Left cardiac atrium (tissue), 4 donors: ENCODE measurements around the gene WSCD1. TPM values are rescaled to one million over a fixed set of nuclear protein-coding genes. Genes with fewer than 3 reads are reported as not detected.

Experiments used
- ATAC-seq, 2 donors: fragments of 200-7000 bp; cut with Tn5 transposase; one replicate each; pipeline ENCODE4 v1.9.1; 2020; ENCODE audit warnings: mild to moderate bottlenecking in 2 of 2, moderate library complexity in 2 of 2
- DNase-seq: peaks from one replicate; pipeline ENCODE4 v3.0.0-alpha.2; 2020
- intact Hi-C, 2 donors: fragments of 100-400 bp; cut with DNase I; formaldehyde crosslinking; loops; one replicate each; pipeline versions ENCODE4 v1.14.1 to v1.15.1; 2022 to 2023
- total RNA-seq, 2 donors: library from RNA; stranded (reverse); fragmentation: NEBNext Ultra II Directional; extraction: Animal tissue kit (Norgen Biotek cat#: 25700); gene quantifications; one replicate each; pipeline ENCODE4 v1.2.1, GENCODE V29; 2021
- donor health status: DM: no; HTN: yes; CAD: no.
- donor health status: DM: no; HTN: yes; CAD: no; lungs with severe emphysema.
- donor health status: DM: yes; HTN: yes; CAD: no.
- donor health status: Dilated cardiomyopathy.

Gene WSCD1
- total RNA-seq, 2 donors from 2014 or later = 2.6 to 10.1 TPM

GRCh38 chr17:6079155-6079888 lies 9.1 kb downstream of the WSCD1 start:
- intact Hi-C loops = loop anchor here in 1 of 2 donors (10.0 kb wide), 1 partner anchor 335 kb away; no protein-coding TSS in a partner anchor
- DNase-seq (no peak), ATAC-seq (no peak)

GRCh38 chr17:6079960-6080359 lies 9.8 kb downstream of the WSCD1 start:
- intact Hi-C loops = loop anchor here in 1 of 2 donors (10.0 kb wide), 1 partner anchor 335 kb away; no protein-coding TSS in a partner anchor
- DNase-seq = no peak
- ATAC-seq = no peak

GRCh38 chr17:6080711-6081430 lies 10.7 kb downstream of the WSCD1 start:
- DNase-seq = no peak
- intact Hi-C loops = no loop called here
- ATAC-seq = no peak

GRCh38 chr17:6082335-6082734 lies 12.2 kb downstream of the WSCD1 start:
- ATAC-seq (no peak), DNase-seq (no peak)
- intact Hi-C loops = no loop called here

- DNase-seq (no peak), ATAC-seq (no peak)
- intact Hi-C loops = no loop called here
These were observed 14.4 kb downstream of the WSCD1 start for GRCh38 chr17:6084311-6085161.

GRCh38 chr17:6085812-6086211 lies 15.6 kb downstream of the WSCD1 start:
- intact Hi-C loops = no loop called here
- ATAC-seq (no peak), DNase-seq (no peak)

GRCh38 chr17:6086603-6087400 lies 16.6 kb downstream of the WSCD1 start:
- DNase-seq (no peak), ATAC-seq (no peak)
- intact Hi-C loops = no loop called here

GRCh38 chr17:6088141-6088540 lies 18.0 kb downstream of the WSCD1 start:
- intact Hi-C loops = no loop called here
- no peak for ATAC-seq
- DNase-seq = no peak

GRCh38 chr17:6090253-6090652 lies 20.1 kb downstream of the WSCD1 start:
- ATAC-seq = no peak
- intact Hi-C loops = no loop called here

GRCh38 chr17:6092182-6092902 lies 22.2 kb downstream of the WSCD1 start:
- no peak for DNase-seq
- no peak for ATAC-seq
- intact Hi-C loops = no loop called here

More at GRCh38 chr17:6090253-6090652, 20.1 kb downstream of the WSCD1 start:
- no peak for DNase-seq

GRCh38 chr17:6092903-6093468 lies 22.8 kb downstream of the WSCD1 start:
- intact Hi-C loops = no loop called here
- ATAC-seq (no peak), DNase-seq (no peak)

GRCh38 chr17:6094453-6094852 lies 24.3 kb downstream of the WSCD1 start:
- no peak for ATAC-seq
- no peak for DNase-seq
- intact Hi-C loops = no loop called here

- intact Hi-C loops = no loop called here
- no peak for ATAC-seq
- no peak for DNase-seq
These were observed 24.7 kb downstream of the WSCD1 start for GRCh38 chr17:6094926-6095325.

- intact Hi-C loops = no loop called here
- ATAC-seq = no peak
- no peak for DNase-seq
These were observed 25.3 kb downstream of the WSCD1 start for GRCh38 chr17:6095501-6095900.

GRCh38 chr17:6096201-6097004 lies 26.2 kb downstream of the WSCD1 start:
- intact Hi-C loops = no loop called here
- no peak for DNase-seq
- no peak for ATAC-seq

- DNase-seq (no peak), ATAC-seq (no peak)
- intact Hi-C loops = no loop called here
These were observed 26.8 kb downstream of the WSCD1 start for GRCh38 chr17:6097005-6097279.

- intact Hi-C loops = no loop called here
- ATAC-seq = peak; percentile 81 to 85
- DNase-seq = peak; percentile 48
These were observed 28.1 kb downstream of the WSCD1 start for GRCh38 chr17:6098050-6098822.
